Fibroblast of lung (primary cell): ENCODE data around the gene ZNF577.

Experiments used
- CTCF ChIP-seq, 2 donors: IDR thresholded peaks in 1 of 2; conservative IDR thresholded peaks in 1 of 2; 1 replicate in 1 of 2; 2 replicates in 1 of 2; pipeline ENCODE4 v1.5.1; 2011 to 2012; ENCODE audit warnings: low read length in 2 of 2, control low read depth in 1 of 2, inconsistent platforms in 1 of 2, low read depth in 1 of 2, mild to moderate bottlenecking in 1 of 2
- EZH2 ChIP-seq: IDR thresholded peaks from 2 replicates; pipeline ENCODE4 v1.5.1; 2012; ENCODE audit warnings: low read length, control low read depth, mild to moderate bottlenecking; ENCODE audit errors: missing control alignments

GRCh38 chr19:51884713-51885112 is 3.0 kb downstream of the ZNF577 start:
- TF ChIP-seq EZH2 (no peak), CTCF (conservative IDR thresholded peaks at IDR 0.05 in 1 of 2, IDR thresholded peaks at IDR 0.05 in 1 of 2; ENCODE audit: low read depth in 1 of 2, low read length in 2 of 2) (no peak)
